GM12892 (cell line): ENCODE measurements around the gene HAVCR1.

Experiments used
- POLR2A ChIP-seq: IDR thresholded peaks from 2 replicates; pipeline ENCODE4 v1.6.1; 2011; ENCODE audit warnings: low read depth, low read length, control low read depth
- POLR2AphosphoS5 ChIP-seq: IDR thresholded peaks from 2 replicates; pipeline ENCODE4 v1.6.1; 2011; ENCODE audit warnings: low read depth, low read length, control low read depth

DNA sequence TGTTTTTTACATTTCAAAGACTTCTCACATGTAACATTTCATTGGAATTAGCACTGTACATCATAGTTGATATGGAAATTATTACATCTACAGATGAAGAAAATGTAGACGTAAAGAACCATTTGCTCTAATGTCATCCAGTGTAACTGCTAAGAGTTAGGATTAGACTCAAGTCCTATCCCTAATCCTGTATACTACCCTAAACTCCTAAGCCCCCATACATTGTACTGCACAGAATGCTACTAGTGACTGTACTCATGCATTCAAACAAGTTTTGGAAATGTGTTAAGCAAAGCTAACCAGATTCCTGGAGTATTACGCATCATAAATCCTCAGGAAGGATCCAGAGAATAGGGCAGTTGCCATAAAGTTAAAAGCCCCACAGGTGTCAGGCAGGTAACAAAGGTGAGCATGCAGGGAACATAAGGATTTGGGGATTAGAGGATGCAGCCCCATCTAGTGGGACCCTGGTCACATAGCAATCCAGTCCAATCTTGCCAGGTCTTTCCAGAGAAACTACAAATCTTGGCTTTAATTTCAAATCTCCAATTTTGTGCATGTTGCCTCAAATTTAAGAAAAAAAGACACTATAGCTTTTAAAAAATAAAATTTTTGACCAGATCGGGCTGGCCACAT is 32.0 kb downstream of the HAVCR1 start:
- TF ChIP-seq POLR2A (no peak), POLR2AphosphoS5 (no peak)
